G401.6 (cell line): ENCODE results near the gene GARS1.
"Not testable (repeated sequence)": the region's sequence is repeated elsewhere in the genome, so short reads cannot be mapped to it uniquely, and the experiment has no call there.

Source experiments
- FAIRE-seq: peaks from 2 replicates; lab custom pipeline; 2012; peaks lifted over from hg19 to GRCh38; lab: Jason Lieb, UNC

GARS1 gene

GRCh38 chr7:30594540-30595435 is at the start of gene GARS1:
Gene GARS1, plus strand, starts transcription at chr7:30594878. Its CDS starts 44 bp downstream, at chr7:30594922.
- peak; percentile 79 for FAIRE-seq

GRCh38 chr7:30545791-30546555 is 48.7 kb upstream of the GARS1 start:
- FAIRE-seq: no peak

GRCh38 chr7:30546596-30546995 is 48.1 kb upstream of the GARS1 start:
- FAIRE-seq: no peak

- FAIRE-seq: peak; percentile 97
These were observed 45.8 kb upstream of the GARS1 start for GRCh38 chr7:30548845-30549244.

GRCh38 chr7:30549931-30550493 is 44.7 kb upstream of the GARS1 start:
- no peak for FAIRE-seq

- no peak for FAIRE-seq
These were observed 42.3 kb upstream of the GARS1 start for GRCh38 chr7:30552330-30552729.

DNA sequence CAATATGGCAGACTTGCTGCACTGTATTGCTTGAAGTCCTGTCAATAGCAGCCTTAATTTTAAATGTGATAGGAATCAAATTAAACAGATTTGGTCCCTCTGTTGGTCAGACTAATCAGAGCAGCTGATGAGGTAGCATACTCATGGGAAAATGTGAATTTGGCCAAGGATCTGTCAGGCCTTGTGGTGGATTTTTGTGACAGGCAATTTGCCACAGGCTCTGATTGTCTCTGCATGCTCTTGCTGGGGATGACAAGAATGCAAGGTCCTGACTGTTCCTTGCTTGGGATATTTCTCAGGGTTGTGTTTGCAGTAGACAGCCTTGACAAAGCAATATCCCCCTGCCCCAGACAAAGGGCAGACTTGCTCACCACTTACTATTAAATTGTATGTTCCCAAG is 41.5 kb upstream of the GARS1 start:
- FAIRE-seq: no peak

DNA sequence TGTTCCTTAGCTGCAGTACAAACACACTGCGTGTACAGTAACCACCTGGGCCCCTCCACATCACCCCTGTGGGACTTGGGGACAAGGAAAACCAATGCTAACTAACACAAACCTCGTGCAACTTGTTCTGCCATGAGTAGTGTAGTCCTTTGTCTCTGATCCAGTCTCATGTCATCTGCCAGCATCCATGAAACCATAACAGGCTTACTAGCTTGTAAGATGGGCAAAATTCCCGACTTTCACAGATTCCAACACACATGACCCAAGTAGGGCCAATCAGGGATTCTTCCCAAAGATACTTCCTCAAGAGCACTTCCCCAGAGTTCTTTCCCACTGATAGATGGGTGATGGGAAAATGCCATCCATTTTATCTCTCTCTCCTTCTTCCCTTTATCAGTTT is 41.1 kb upstream of the GARS1 start:
- no peak for FAIRE-seq

DNA sequence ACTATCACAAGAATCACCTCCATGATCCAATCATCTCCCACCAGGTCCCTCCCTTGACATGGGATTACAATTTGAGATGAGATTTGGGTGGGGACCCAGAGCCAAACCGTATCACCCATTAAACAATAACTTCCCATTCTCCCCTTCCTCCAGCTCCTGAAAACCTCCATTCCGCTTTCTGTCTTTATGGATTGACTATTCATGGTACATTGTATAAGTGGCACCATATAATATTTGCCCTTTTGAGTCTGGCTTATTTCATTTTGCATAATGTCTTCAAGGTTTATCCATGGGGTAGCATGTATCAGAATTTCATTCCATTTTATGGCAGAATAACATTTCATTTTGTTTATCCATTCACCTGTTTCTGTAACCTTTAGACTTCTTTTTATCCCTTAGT is 39.2 kb upstream of the GARS1 start:
- FAIRE-seq: no peak

GRCh38 chr7:30556840-30557239 is 37.8 kb upstream of the GARS1 start:
- no peak for FAIRE-seq

GRCh38 chr7:30557245-30557644 is 37.4 kb upstream of the GARS1 start:
- no peak for FAIRE-seq

- no peak for FAIRE-seq
These were observed 35.1 kb upstream of the GARS1 start for GRCh38 chr7:30559611-30560010.

DNA sequence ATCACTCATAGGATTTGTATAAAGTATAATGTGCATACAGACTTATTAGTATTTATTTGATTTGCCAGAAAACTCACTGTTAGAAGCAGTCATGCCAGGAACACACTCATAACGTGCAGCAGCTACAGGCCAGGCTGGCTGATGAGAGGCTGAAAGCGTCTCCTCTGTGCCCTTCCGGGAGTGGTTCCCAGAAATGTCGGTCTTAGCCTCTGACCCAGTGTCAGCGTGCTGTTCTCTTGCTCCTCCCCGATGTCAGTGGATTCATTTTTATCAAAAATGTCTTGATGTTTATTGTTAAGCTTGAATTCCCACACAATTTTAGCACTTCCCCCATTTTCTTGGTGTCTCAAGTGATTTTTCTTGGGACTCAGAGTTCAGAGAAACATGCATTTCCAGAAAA is 33.3 kb upstream of the GARS1 start:
- FAIRE-seq: no peak

DNA sequence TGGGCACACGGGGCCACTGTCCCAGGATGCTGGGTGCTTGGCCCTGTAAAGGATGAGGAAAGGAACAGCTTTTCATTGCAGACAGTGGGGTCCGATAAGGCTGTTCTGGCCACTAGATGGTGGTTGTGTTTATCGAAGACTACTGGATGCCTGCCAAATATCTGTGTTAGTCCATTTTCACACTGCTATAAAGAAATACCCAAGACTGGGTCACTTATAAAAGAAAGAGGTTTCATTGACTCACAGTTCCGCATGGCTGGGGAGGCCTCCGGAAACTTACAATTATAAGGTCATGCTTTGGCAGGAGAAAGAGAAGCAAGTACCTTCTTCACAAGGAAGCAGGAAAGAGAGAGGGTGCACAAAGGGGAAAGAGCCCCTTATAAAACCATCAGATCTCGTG is 32.2 kb upstream of the GARS1 start:
- FAIRE-seq: no peak

- FAIRE-seq: no peak
These were observed 31.8 kb upstream of the GARS1 start for GRCh38 chr7:30562909-30563308.

DNA sequence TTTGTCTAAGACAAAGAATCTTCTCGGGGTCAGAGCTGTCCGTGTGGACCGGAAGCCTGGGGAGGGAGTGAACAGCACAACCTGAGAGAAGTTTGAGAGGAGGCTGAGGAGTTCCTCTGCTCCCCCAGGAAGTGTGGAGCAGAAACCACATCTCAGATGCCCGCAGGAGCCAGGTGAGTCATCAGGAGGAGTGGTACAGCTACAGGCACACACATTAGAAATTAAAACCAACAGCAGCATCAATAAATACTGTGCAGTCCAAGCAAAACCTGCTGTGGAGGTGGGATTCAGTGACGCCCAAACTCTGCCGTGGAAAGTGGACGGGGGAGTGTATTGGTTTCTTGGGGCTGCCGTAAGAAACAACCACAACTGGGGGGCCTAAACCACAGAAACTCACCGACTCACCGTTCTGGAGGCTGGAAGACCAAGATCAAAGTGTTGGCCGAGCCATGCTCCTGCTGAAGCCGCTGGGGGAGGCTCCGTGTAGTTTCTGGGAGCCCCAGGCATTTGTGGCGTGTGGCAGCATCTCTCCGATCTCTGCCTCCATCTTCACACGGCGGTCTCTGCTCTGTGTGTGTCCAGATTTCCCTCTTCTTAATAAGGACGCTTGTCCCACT is 31.2 kb upstream of the GARS1 start:
- FAIRE-seq: no peak

DNA sequence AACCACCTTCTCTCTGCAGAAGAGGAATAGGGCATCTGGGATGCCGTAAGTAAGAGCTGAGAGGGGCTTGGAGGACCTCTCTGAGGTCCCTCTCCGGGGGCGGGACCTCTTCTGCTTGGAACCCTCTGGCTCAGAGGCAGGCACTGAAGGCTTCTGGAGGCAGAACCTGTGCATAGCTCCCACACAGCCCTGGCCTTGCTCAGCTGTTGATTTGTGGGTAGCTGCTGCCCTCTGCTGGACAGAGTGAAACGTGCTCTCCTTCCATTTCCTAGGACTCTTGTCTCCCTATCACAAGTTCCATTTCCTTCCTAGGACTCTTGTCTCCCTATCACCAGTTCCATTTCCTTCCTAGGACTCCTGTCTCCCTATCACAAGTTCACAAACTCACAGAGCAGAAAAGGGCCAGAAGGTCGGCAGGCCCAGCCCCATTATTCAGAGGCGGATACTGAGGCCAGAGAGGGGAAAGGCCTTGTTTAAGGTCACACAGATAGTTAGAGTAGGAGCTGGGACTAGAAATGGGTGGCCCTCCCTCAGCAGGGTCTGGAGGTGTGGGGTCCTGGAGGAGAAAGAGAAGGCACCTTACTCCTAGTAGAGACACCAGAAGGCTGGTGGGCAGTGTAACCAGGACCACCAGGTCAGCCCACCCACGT is 30.3 kb upstream of the GARS1 start:
- peak; percentile 91 for FAIRE-seq

DNA sequence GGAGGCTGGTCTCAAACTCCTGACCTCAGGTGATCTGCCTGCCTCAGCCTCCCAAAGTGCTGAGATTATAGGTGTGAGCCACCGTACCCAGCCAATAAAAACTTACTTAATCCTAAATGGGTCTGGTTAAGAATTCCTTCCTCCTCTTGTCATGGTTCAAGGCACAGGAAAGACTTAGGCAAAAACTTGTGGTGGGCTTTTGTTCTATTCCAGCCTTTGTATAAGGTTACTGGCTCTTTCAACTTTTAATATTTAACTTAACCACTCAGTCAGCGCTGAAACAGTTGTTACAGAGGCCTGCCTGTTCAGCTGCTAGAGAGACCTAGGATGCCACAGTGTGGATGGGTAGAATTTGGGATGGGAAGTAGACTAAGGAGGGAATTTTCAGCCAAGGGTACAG is 28.1 kb upstream of the GARS1 start:
- no peak for FAIRE-seq

GRCh38 chr7:30567081-30567480 is 27.6 kb upstream of the GARS1 start:
- FAIRE-seq: no peak

DNA sequence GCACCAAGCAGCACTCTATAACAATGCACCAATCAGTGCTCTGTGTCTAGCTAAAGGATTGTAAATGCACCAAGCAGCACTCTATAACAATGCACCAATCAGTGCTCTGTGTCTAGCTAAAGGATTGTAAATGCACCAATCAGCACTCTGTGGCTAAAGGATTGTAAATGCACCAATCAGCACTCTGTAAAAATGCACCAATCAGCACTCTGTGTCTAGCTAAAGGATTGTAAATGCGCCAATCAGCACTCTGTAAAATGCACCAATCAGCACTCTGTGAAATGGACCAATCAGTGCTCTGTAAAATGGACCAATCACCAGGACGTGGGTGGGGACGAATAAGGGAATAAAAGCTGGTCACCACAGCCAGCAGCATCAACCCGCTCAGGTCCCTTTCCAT is 24.4 kb upstream of the GARS1 start:
- not testable (repeated sequence) for FAIRE-seq

DNA sequence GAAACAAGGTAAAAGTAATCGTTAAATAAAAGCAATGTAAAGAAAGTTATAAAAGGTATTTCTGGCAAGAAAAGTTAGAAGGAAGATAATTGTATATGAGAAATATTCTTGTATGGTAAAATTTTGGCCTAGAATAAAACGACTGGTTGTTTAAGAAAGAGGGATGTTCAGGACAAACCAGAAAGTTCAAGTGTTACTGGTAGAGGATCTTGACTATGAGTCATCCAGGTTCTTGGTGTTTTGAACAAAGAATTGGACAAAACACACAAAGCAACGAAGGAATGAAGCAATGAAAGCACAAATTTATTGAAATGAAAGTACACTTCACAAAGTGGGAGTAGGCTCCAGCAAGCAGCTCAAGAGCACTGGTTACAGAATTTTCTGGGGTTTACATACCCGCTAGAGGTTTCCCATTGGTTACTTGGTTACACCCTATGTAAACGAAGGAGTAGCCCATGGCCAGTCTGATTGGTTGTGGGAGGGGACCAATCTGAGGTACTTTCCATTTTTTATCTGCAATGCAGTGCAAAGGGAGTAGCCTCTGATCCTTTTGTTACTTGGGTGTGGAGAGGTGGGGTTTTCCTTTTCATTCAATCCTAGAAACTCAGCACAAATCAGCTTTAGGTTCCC is 22.4 kb upstream of the GARS1 start:
- FAIRE-seq: peak; percentile 83

DNA sequence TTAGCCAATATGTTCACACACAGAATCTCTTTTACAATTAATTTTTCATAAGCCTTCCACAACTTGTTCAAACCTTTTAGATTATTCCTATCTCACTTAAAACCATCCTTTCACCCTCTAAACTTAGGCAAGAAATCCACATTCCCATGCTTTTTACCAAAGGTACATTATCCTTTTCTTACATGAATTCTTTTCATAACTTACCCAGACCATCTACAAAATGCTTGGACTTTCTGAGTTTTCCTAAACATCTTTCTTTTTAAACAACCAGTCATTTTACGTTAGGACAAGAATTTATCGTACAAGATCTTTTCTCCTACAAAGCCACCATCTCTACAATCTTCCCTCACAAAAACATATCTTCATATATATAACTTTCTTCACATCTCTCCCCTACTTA is 18.8 kb upstream of the GARS1 start:
- peak; percentile 85 for FAIRE-seq
